Naive B cell (primary cell): ENCODE results near the gene MAP3K9. TPM values are rescaled to one million over a fixed set of nuclear protein-coding genes. Genes with fewer than 3 reads are reported as not detected.
"Not testable (repeated sequence)": the region's sequence is repeated elsewhere in the genome, so short reads cannot be mapped to it uniquely, and the experiment has no call there.

Experiments used
- ATAC-seq, 2 donors: fragments of 150-1000 bp; cut with Tn5 transposase; 2 replicates each; pipeline ENCODE4 v1.10.0; 2021; ENCODE audit warnings: low read depth in 2 of 2, mild to moderate bottlenecking in 2 of 2, moderate library complexity in 2 of 2
- DNase-seq: peaks from one replicate; pipeline ENCODE4 v3.0.0; 2022
- H3K27ac Mint-ChIP-seq, 6 donors: one replicate each; pipeline ENCODE4 v1.8.0; 2020 to 2022; ENCODE audit warnings: mild to moderate bottlenecking in 6 of 6, mixed read lengths in 6 of 6, moderate library complexity in 5 of 6, inconsistent platforms in 2 of 6
- H3K27me3 Mint-ChIP-seq, 3 donors: one replicate each; pipeline ENCODE4 v1.8.0; 2021 to 2022; ENCODE audit warnings: mixed read lengths in 3 of 3, mild to moderate bottlenecking in 1 of 3
- H3K36me3 Mint-ChIP-seq, 2 donors: one replicate each; pipeline ENCODE4 v1.8.0; 2020 to 2022; ENCODE audit warnings: mixed read lengths in 2 of 2, inconsistent platforms in 1 of 2, mild to moderate bottlenecking in 1 of 2
- H3K4me1 Mint-ChIP-seq, 3 donors: one replicate each; pipeline ENCODE4 v1.8.0; 2020 to 2022; ENCODE audit warnings: mixed read lengths in 3 of 3, inconsistent platforms in 1 of 3, mild to moderate bottlenecking in 1 of 3, moderate library complexity in 1 of 3
- H3K4me3 Mint-ChIP-seq, 8 donors: one replicate each; pipeline ENCODE4 v1.8.0; 2020 to 2022; ENCODE audit warnings: mild to moderate bottlenecking in 8 of 8, mixed read lengths in 8 of 8, moderate library complexity in 8 of 8, inconsistent platforms in 2 of 8
- H3K9me3 Mint-ChIP-seq, 7 donors: one replicate each; pipeline ENCODE4 v1.8.0; 2020 to 2022; ENCODE audit warnings: mixed read lengths in 7 of 7, mild to moderate bottlenecking in 5 of 7, inconsistent platforms in 2 of 7, moderate library complexity in 1 of 7
- polyA plus RNA-seq, 6 donors: library from polyadenylated mRNA; unstranded; fragments of 300-500 nt; fragmentation: Illumina TruSeq; gene quantifications; one replicate each; pipeline ENCODE4 v1.2.3, GENCODE V29; 2021; ENCODE audit warnings: low read depth in 6 of 6

Gene MAP3K9
- 10 to 100 TPM in 1 of 6 donors, 1 to 10 TPM in 5; 4.3 to 10.5 (median 6.3) TPM for polyA plus RNA-seq

- ATAC-seq = peak; percentile 81 to 83
- H3K36me3 Mint-ChIP-seq = no peaks in the 10 kb centered on the region
- no peaks in the 10 kb centered on the region for H3K9me3 Mint-ChIP-seq
- no peaks in the 10 kb centered on the region for H3K27me3 Mint-ChIP-seq
- H3K4me1 Mint-ChIP-seq = peaks cover 20 to 25% (median 24%) of the 10 kb centered on the region in 3 donors
- DNase-seq = peak; percentile 81
- peak within 1 kb of the TSS; percentile 59 to 87 (median 81) for H3K27ac Mint-ChIP-seq
- H3K4me3 Mint-ChIP-seq = peak within 1 kb of the TSS in 6 of 8 donors; percentile 78 to 96 (median 90)
These were observed at the start of gene MAP3K9 for GRCh38 chr14:70809225-70810219. TSS of gene MAP3K9 (minus strand) at chr14:70809513. CDS start at chr14:70809171, 342 bp downstream.

- no peak for DNase-seq
- ATAC-seq = no peak
- Mint-ChIP-seq H3K27ac (no peak overlapping the region), H3K4me1 (no peaks in the 10 kb centered on the region), H3K9me3 (peaks cover 0 to 1% (median 0%) of the 10 kb centered on the region in 7 donors), H3K27me3 (peaks cover 0 to 18% (median 6%) of the 10 kb centered on the region in 3 donors), H3K4me3 (no peak overlapping the region), H3K36me3 (no peaks in the 10 kb centered on the region)
These were observed 49.3 kb upstream of the MAP3K9 start for GRCh38 chr14:70858641-70859040.

- H3K27ac Mint-ChIP-seq = peak overlapping the region in 1 of 6 donors; percentile 40
- ATAC-seq (no peak), DNase-seq (no peak)
- peaks cover 0 to 18% (median 6%) of the 10 kb centered on the region in 3 donors for H3K27me3 Mint-ChIP-seq
- H3K4me1 Mint-ChIP-seq = no peaks in the 10 kb centered on the region
- H3K4me3 Mint-ChIP-seq = no peak overlapping the region
- peaks cover 0 to 1% (median 0%) of the 10 kb centered on the region in 7 donors for H3K9me3 Mint-ChIP-seq
- no peaks in the 10 kb centered on the region for H3K36me3 Mint-ChIP-seq
These were observed 48.2 kb upstream of the MAP3K9 start for GRCh38 chr14:70857496-70857890.

GRCh38 chr14:70856851-70857495 is 47.7 kb upstream of the MAP3K9 start:
- Mint-ChIP-seq H3K36me3 (no peaks in the 10 kb centered on the region), H3K4me1 (no peaks in the 10 kb centered on the region), H3K27ac (no peak overlapping the region), H3K9me3 (peaks cover 0 to 1% (median 0%) of the 10 kb centered on the region in 7 donors), H3K27me3 (peaks cover 0 to 18% (median 5%) of the 10 kb centered on the region in 3 donors), H3K4me3 (no peak overlapping the region)
- no peak for ATAC-seq
- no peak for DNase-seq

GRCh38 chr14:70855486-70855885 is 46.2 kb upstream of the MAP3K9 start:
- Mint-ChIP-seq H3K4me1 (no peaks in the 10 kb centered on the region), H3K27ac (no peak overlapping the region), H3K36me3 (no peaks in the 10 kb centered on the region), H3K27me3 (peaks cover 0 to 12% (median 0%) of the 10 kb centered on the region in 3 donors), H3K9me3 (peaks cover 0 to 1% (median 0%) of the 10 kb centered on the region in 7 donors), H3K4me3 (no peak overlapping the region)
- ATAC-seq (no peak), DNase-seq (no peak)

GRCh38 chr14:70853658-70854057 is 44.3 kb upstream of the MAP3K9 start:
- not testable (repeated sequence) for ATAC-seq, H3K9me3 Mint-ChIP-seq, H3K4me1 Mint-ChIP-seq, H3K27me3 Mint-ChIP-seq, H3K36me3 Mint-ChIP-seq, DNase-seq, H3K27ac Mint-ChIP-seq, H3K4me3 Mint-ChIP-seq

GRCh38 chr14:70847406-70848090 is 38.2 kb upstream of the MAP3K9 start:
- no peak overlapping the region for H3K27ac Mint-ChIP-seq

GRCh38 chr14:70845601-70846000 is 36.3 kb upstream of the MAP3K9 start:
- no peaks in the 10 kb centered on the region for H3K36me3 Mint-ChIP-seq
- H3K27ac Mint-ChIP-seq = no peak overlapping the region
- DNase-seq (no peak), ATAC-seq (no peak)
- H3K4me1 Mint-ChIP-seq = peaks cover 0 to 4% (median 2%) of the 10 kb centered on the region in 3 donors
- peaks cover 0 to 13% (median 5%) of the 10 kb centered on the region in 3 donors for H3K27me3 Mint-ChIP-seq
- peaks cover 0 to 2% (median 0%) of the 10 kb centered on the region in 7 donors for H3K9me3 Mint-ChIP-seq
- no peak overlapping the region for H3K4me3 Mint-ChIP-seq

More at GRCh38 chr14:70847406-70848090, 38.2 kb upstream of the MAP3K9 start:
- H3K4me3 Mint-ChIP-seq = no peak overlapping the region
- peaks cover 0 to 6% (median 0%) of the 10 kb centered on the region in 3 donors for H3K27me3 Mint-ChIP-seq
- peaks cover 0 to 4% (median 2%) of the 10 kb centered on the region in 3 donors for H3K4me1 Mint-ChIP-seq
- DNase-seq (no peak), ATAC-seq (no peak)
- H3K36me3 Mint-ChIP-seq = no peaks in the 10 kb centered on the region
- H3K9me3 Mint-ChIP-seq = no peaks in the 10 kb centered on the region

- H3K27me3 Mint-ChIP-seq = peaks cover 0 to 19% (median 5%) of the 10 kb centered on the region in 3 donors
- H3K27ac Mint-ChIP-seq = no peak overlapping the region
- H3K4me3 Mint-ChIP-seq = no peak overlapping the region
- DNase-seq = no peak
- H3K4me1 Mint-ChIP-seq = peaks cover 0 to 4% (median 2%) of the 10 kb centered on the region in 3 donors
- peaks cover 0 to 5% of the 10 kb centered on the region in 2 donors for H3K36me3 Mint-ChIP-seq
- ATAC-seq = no peak
- peaks cover 0 to 11% (median 5%) of the 10 kb centered on the region in 7 donors for H3K9me3 Mint-ChIP-seq
These were observed 33.6 kb upstream of the MAP3K9 start for GRCh38 chr14:70842851-70843462.

- H3K27ac Mint-ChIP-seq = peak overlapping the region in 1 of 6 donors; percentile 14
- no peak for DNase-seq
- H3K4me3 Mint-ChIP-seq = no peak overlapping the region
- peaks cover 4 to 30% (median 5%) of the 10 kb centered on the region in 3 donors for H3K27me3 Mint-ChIP-seq
- no peaks in the 10 kb centered on the region for H3K4me1 Mint-ChIP-seq
- peaks cover 2 to 28% (median 18%) of the 10 kb centered on the region in 7 donors for H3K9me3 Mint-ChIP-seq
- ATAC-seq = no peak
- H3K36me3 Mint-ChIP-seq = peaks cover 0 to 12% of the 10 kb centered on the region in 2 donors
These were observed 28.8 kb upstream of the MAP3K9 start for GRCh38 chr14:70838076-70838475.

GRCh38 chr14:70836946-70837345 is 27.6 kb upstream of the MAP3K9 start:
- H3K9me3 Mint-ChIP-seq = peaks cover 2 to 28% (median 18%) of the 10 kb centered on the region in 7 donors
- H3K27ac Mint-ChIP-seq = peak overlapping the region in 1 of 6 donors; percentile 29
- no peak for DNase-seq
- no peaks in the 10 kb centered on the region for H3K4me1 Mint-ChIP-seq
- peaks cover 0 to 12% of the 10 kb centered on the region in 2 donors for H3K36me3 Mint-ChIP-seq
- no peak for ATAC-seq
- no peak overlapping the region for H3K4me3 Mint-ChIP-seq
- peaks cover 4 to 28% (median 5%) of the 10 kb centered on the region in 3 donors for H3K27me3 Mint-ChIP-seq

GRCh38 chr14:70833884-70834283 is 24.6 kb upstream of the MAP3K9 start:
- Mint-ChIP-seq H3K27ac (no peak overlapping the region), H3K9me3 (peaks cover 0 to 19% (median 14%) of the 10 kb centered on the region in 7 donors), H3K4me1 (no peaks in the 10 kb centered on the region), H3K4me3 (no peak overlapping the region), H3K27me3 (peaks cover 0 to 15% (median 8%) of the 10 kb centered on the region in 3 donors), H3K36me3 (peaks cover 0 to 8% of the 10 kb centered on the region in 2 donors)
- DNase-seq = no peak
- no peak for ATAC-seq
